ENCODE data around the gene OR4P4.

Gene OR4P4

GRCh38 chr11:55634813-55635212, at the start of gene OR4P4:
Gene OR4P4, plus strand, starts transcription at chr11:55635113.
- DNase-seq = no peak

- DNase-seq = no peak
These were observed 27.4 kb upstream of the OR4P4 start, which contains the start of gene OR4C11 for GRCh38 chr11:55607545-55607944. Gene OR4C11, minus strand, starts transcription at chr11:55607645. Its CDS starts 3,272 bp downstream, at chr11:55604373.

- DNase-seq = no peak
These were observed 10.4 kb upstream of the OR4P4 start for GRCh38 chr11:55624531-55624930.

- no peak for DNase-seq
These were observed 13.1 kb downstream of the OR4P4 start, which contains the start of gene OR4S2 for GRCh38 chr11:55648027-55648426. Gene OR4S2, plus strand, starts transcription at chr11:55648327. Its CDS starts 2,577 bp downstream, at chr11:55650904.

GRCh38 chr11:55652560-55652959, 17.6 kb downstream of the OR4P4 start:
- DNase-seq = no peak

- no peak for DNase-seq
These were observed 20.2 kb downstream of the OR4P4 start for GRCh38 chr11:55655096-55655495.

GRCh38 chr11:55658031-55658573, 23.2 kb downstream of the OR4P4 start:
- DNase-seq = no peak

GRCh38 chr11:55658608-55659007, 23.7 kb downstream of the OR4P4 start:
- DNase-seq = no peak

GRCh38 chr11:55661901-55662300, 27.0 kb downstream of the OR4P4 start, which contains the start of gene OR4C6:
Gene OR4C6, plus strand, starts transcription at chr11:55662201. Its CDS starts 2,966 bp downstream, at chr11:55665167.
- no peak for DNase-seq

- no peak for DNase-seq
These were observed 34.5 kb downstream of the OR4P4 start for GRCh38 chr11:55669376-55669775.

- no peak for DNase-seq
These were observed 38.9 kb downstream of the OR4P4 start for GRCh38 chr11:55673860-55674259.

Measured in NCI-H146 (cell line).